ENCODE measurements around the gene DHX58.

- TF ChIP-seq, protein P1, sequence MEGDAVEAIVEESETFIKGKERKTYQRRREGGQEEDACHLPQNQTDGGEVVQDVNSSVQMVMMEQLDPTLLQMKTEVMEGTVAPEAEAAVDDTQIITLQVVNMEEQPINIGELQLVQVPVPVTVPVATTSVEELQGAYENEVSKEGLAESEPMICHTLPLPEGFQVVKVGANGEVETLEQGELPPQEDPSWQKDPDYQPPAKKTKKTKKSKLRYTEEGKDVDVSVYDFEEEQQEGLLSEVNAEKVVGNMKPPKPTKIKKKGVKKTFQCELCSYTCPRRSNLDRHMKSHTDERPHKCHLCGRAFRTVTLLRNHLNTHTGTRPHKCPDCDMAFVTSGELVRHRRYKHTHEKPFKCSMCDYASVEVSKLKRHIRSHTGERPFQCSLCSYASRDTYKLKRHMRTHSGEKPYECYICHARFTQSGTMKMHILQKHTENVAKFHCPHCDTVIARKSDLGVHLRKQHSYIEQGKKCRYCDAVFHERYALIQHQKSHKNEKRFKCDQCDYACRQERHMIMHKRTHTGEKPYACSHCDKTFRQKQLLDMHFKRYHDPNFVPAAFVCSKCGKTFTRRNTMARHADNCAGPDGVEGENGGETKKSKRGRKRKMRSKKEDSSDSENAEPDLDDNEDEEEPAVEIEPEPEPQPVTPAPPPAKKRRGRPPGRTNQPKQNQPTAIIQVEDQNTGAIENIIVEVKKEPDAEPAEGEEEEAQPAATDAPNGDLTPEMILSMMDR (conservative IDR thresholded peaks at IDR 0.05; ENCODE audit: low read depth, low read length) = no peak
- no peak for TF ChIP-seq CHD1 (IDR thresholded peaks at IDR 0.05; ENCODE audit: low read depth, low read length)
Measured at GRCh38 chr17:42141382-42141781, 28.9 kb upstream of the DHX58 start.
